Caco-2 (cell line): ENCODE results near the gene ISOC2. TPM values are rescaled to one million over a fixed set of nuclear protein-coding genes. Genes with fewer than 3 reads are reported as not detected.
A peak's percentile ranks its signal among the peaks of the same experiment; 100 is the strongest.

Source experiments
- BruUV-seq: library from RNA; stranded (reverse); fragments of 400-500 nt; replicated peaks from 2 replicates; lab custom pipeline; 2021; lab: Mats Ljungman, UMichigan
- CTCF ChIA-PET: fragments of 300-600 bp; sonication (Branson Sonifier 250); formaldehyde crosslinking; loops from one replicate; lab custom pipeline; 2022; ENCODE audit warnings: antibody characterized with exemption; lab: Charles Lee
- POLR2A ChIA-PET: fragments of 300-600 bp; sonication (Branson Sonifier 250); formaldehyde crosslinking; loops from one replicate; lab custom pipeline; 2022; ENCODE audit warnings: antibody characterized with exemption; lab: Charles Lee
- DNase-seq, 2 experiments: peaks; one replicate each; pipeline versions ENCODE4 v3.0.0 to v3.0.0-alpha.2; 2020 to 2022
- H3K27me3 ChIP-seq: replicated peaks from 2 replicates; pipeline ENCODE4 v1.6.0; 2011; ENCODE audit warnings: low read length; ENCODE audit not compliant: control insufficient read depth, insufficient read depth
- H3K36me3 ChIP-seq: 2 replicates; pipeline ENCODE4 v1.5.1; 2011; ENCODE audit warnings: low read length; ENCODE audit not compliant: control insufficient read depth, insufficient read depth
- H3K4me1 ChIP-seq: fragments of 250-450 bp; sonication (Bioruptor Pico); 2 replicates; pipeline ENCODE4 v1.5.1; 2020; ENCODE audit warnings: mild to moderate bottlenecking
- H3K4me3 ChIP-seq: 2 replicates; pipeline ENCODE4 v1.5.1; 2011; ENCODE audit warnings: low read depth, mild to moderate bottlenecking, control low read depth, low read length
- H3K9me3 ChIP-seq: fragments of 250-450 bp; sonication (Bioruptor Pico); 2 replicates; pipeline ENCODE4 v1.5.1; 2020; ENCODE audit warnings: mild to moderate bottlenecking, moderate library complexity
- H3K27ac Mint-ChIP-seq: one replicate; pipeline ENCODE4 v1.8.0; 2022; ENCODE audit warnings: mixed read lengths; ENCODE audit not compliant: unreplicated experiment
- H3K27me3 Mint-ChIP-seq: one replicate; pipeline ENCODE4 v1.8.0; 2022; ENCODE audit warnings: mixed read lengths; ENCODE audit not compliant: insufficient read depth, unreplicated experiment
- H3K36me3 Mint-ChIP-seq: one replicate; pipeline ENCODE4 v1.8.0; 2022; ENCODE audit warnings: mild to moderate bottlenecking, mixed read lengths; ENCODE audit not compliant: insufficient read depth, unreplicated experiment
- H3K4me1 Mint-ChIP-seq: one replicate; pipeline ENCODE4 v1.8.0; 2022; ENCODE audit warnings: low read depth, mixed read lengths; ENCODE audit not compliant: unreplicated experiment
- H3K4me3 Mint-ChIP-seq: one replicate; pipeline ENCODE4 v1.8.0; 2022; ENCODE audit warnings: mild to moderate bottlenecking, moderate library complexity, mixed read lengths; ENCODE audit not compliant: unreplicated experiment
- H3K9me3 Mint-ChIP-seq: one replicate; pipeline ENCODE4 v1.8.0; 2022; ENCODE audit warnings: mixed read lengths; ENCODE audit not compliant: unreplicated experiment
- CTCF ChIP-seq, 2 experiments: fragments of 200-600 bp in 1 of 2; IDR thresholded peaks; 1 replicate in 1 of 2; 2 replicates in 1 of 2; pipeline versions ENCODE4 v1.5.1 to v1.8.0; 2011 to 2022; ENCODE audit warnings: antibody characterized with exemption in 1 of 2, control low read depth in 1 of 2, inconsistent platforms in 1 of 2, low read depth in 1 of 2, low read length in 1 of 2, mild to moderate bottlenecking in 1 of 2, moderate library complexity in 1 of 2; ENCODE audit not compliant: insufficient read depth in 1 of 2, severe bottlenecking in 1 of 2, unreplicated experiment in 1 of 2
- intact Hi-C: fragments of 100-400 bp; cut with micrococcal nuclease; formaldehyde crosslinking; loops from one replicate; pipeline ENCODE4 v1.10.0; 2022; ENCODE audit not compliant: unreplicated experiment
- total RNA-seq: library from RNA; stranded (reverse); gene quantifications from 2 replicates; pipeline ENCODE4 v1.2.3, GENCODE V29; 2022

ISOC2 gene
- total RNA-seq, 1 experiment from 2014 or later = 40.6 TPM

- H3K27ac Mint-ChIP-seq = peak overlapping the region; percentile 36
- Histone ChIP-seq H3K4me1 (peaks cover 14% of the 10 kb centered on the region), H3K36me3 (no peaks in the 10 kb centered on the region), H3K9me3 (no peaks in the 10 kb centered on the region), H3K4me3 (peak overlapping the region; percentile 47), H3K27me3 (no peaks in the 10 kb centered on the region)
- no peak for TF ChIP-seq CTCF (IDR thresholded peaks at IDR 0.05; ENCODE audit: insufficient read depth in 1 of 2, low read depth in 1 of 2, low read length in 1 of 2, severe bottlenecking in 1 of 2, unreplicated experiment in 1 of 2)
- H3K4me3 Mint-ChIP-seq = peak overlapping the region; percentile 94
- no peaks in the 10 kb centered on the region for H3K9me3 Mint-ChIP-seq
- intact Hi-C loops = loop anchor here (2.0 kb wide), 1 partner anchor 17 kb away; the partner anchor contains the start of gene ISOC2
- no peak for DNase-seq
- no peaks in the 10 kb centered on the region for H3K27me3 Mint-ChIP-seq
- H3K4me1 Mint-ChIP-seq = peaks cover 19% of the 10 kb centered on the region
- peaks cover 19% of the 10 kb centered on the region for H3K36me3 Mint-ChIP-seq
- BruUV-seq = no TSS peak
- ChIA-PET POLR2A (interaction anchor here (2.6 kb wide), 1 partner anchor 16 kb away, joined by 32 read pairs; the partner anchor contains the start of gene ISOC2), CTCF (no interaction called here)
These were observed 16.5 kb upstream of the ISOC2 start for GRCh38 chr19:55477905-55478304.

GRCh38 chr19:55476100-55476775 is 14.8 kb upstream of the ISOC2 start, which contains the start of gene ZNF628:
Gene ZNF628 (plus strand): TSS chr19:55476617. CDS start chr19:55479911, 3,294 bp downstream.
- ChIA-PET CTCF (interaction anchor here (0.6 to 2.3 kb wide), 11 partner anchors 9 to 335 kb away, joined by 3 to 28 read pairs (median 3); partner anchors contain the start of genes ISOC2, NAT14 and ZNF784), POLR2A (interaction anchor here (0.5 to 2.6 kb wide), 30 partner anchors 9 to 407 kb away, joined by 3 to 32 read pairs (median 4); partner anchors contain the start of genes FIZ1, HSPBP1, ISOC2 and KMT5C)
- peak; percentile 99 for DNase-seq
- peak within 1 kb of the TSS; percentile 47 for H3K4me3 ChIP-seq
- Mint-ChIP-seq H3K4me3 (peak within 1 kb of the TSS; percentile 94), H3K27me3 (no peaks in the 10 kb centered on the region), H3K36me3 (peaks cover 19% of the 10 kb centered on the region), H3K4me1 (peaks cover 19% of the 10 kb centered on the region), H3K9me3 (no peaks in the 10 kb centered on the region), H3K27ac (peak within 1 kb of the TSS; percentile 99)
- no peaks in the 10 kb centered on the region for H3K27me3 ChIP-seq
- intact Hi-C loops = loop anchor here (2.0 kb wide), 1 partner anchor 15 kb away; the partner anchor contains the start of gene ISOC2
- no peaks in the 10 kb centered on the region for H3K36me3 ChIP-seq
- H3K4me1 ChIP-seq = peaks cover 14% of the 10 kb centered on the region
- no TSS peak for BruUV-seq
- no peak for TF ChIP-seq CTCF (IDR thresholded peaks at IDR 0.05; ENCODE audit: insufficient read depth in 1 of 2, low read depth in 1 of 2, low read length in 1 of 2, severe bottlenecking in 1 of 2, unreplicated experiment in 1 of 2)
- no peaks in the 10 kb centered on the region for H3K9me3 ChIP-seq

GRCh38 chr19:55474269-55475265 is 13.1 kb upstream of the ISOC2 start:
- peaks cover 14% of the 10 kb centered on the region for H3K4me1 ChIP-seq
- H3K36me3 ChIP-seq = no peaks in the 10 kb centered on the region
- no peak for DNase-seq
- H3K4me3 ChIP-seq = no peak overlapping the region
- ChIA-PET CTCF (no interaction called here), POLR2A (no interaction called here)
- no peaks in the 10 kb centered on the region for H3K27me3 Mint-ChIP-seq
- H3K9me3 Mint-ChIP-seq = no peaks in the 10 kb centered on the region
- intact Hi-C loops = no loop called here
- peaks cover 19% of the 10 kb centered on the region for H3K4me1 Mint-ChIP-seq
- no peaks in the 10 kb centered on the region for H3K9me3 ChIP-seq
- BruUV-seq = no TSS peak
- no peak overlapping the region for H3K27ac Mint-ChIP-seq
- TF ChIP-seq CTCF (IDR thresholded peaks at IDR 0.05; ENCODE audit: insufficient read depth in 1 of 2, low read depth in 1 of 2, low read length in 1 of 2, severe bottlenecking in 1 of 2, unreplicated experiment in 1 of 2) = no peak
- H3K4me3 Mint-ChIP-seq = no peak overlapping the region
- no peaks in the 10 kb centered on the region for H3K27me3 ChIP-seq
- H3K36me3 Mint-ChIP-seq = peaks cover 19% of the 10 kb centered on the region
